Measurements from ENCODE around the gene VAMP2.
A peak's percentile ranks its signal among the peaks of the same experiment; 100 is the strongest.

VAMP2 gene

GRCh38 chr17:8121681-8122421 is 40.9 kb downstream of the VAMP2 start (continued):
- peak; percentile 74 for TF ChIP-seq ZNF449 (tag by site-specific recombination; IDR thresholded peaks at IDR 0.05)
- TF ChIP-seq ZNF529 (tag by site-specific recombination; IDR thresholded peaks at IDR 0.05; ENCODE audit: insufficient replicate concordance), result no peak
- TF ChIP-seq ZNF423 (tag by site-specific recombination; IDR thresholded peaks at IDR 0.05), result 0 out of 2 replicates have a peak, but pooled peaks have one; percentile 32
- peak; percentile 58; the same call in 1 of the 2 replicates for TF ChIP-seq ZNF23 (tag by site-specific recombination; IDR thresholded peaks at IDR 0.05; ENCODE audit: borderline replicate concordance)
- TF ChIP-seq ZSCAN5A (tag by site-specific recombination; IDR thresholded peaks at IDR 0.05), result peak; percentile 37; the same call in 1 of the 2 replicates
- TF ChIP-seq ZNF560 (tag by site-specific recombination; IDR thresholded peaks at IDR 0.05; ENCODE audit: borderline replicate concordance), result no peak
- TF ChIP-seq ZFP41 (tag by site-specific recombination; IDR thresholded peaks at IDR 0.05; ENCODE audit: borderline replicate concordance), result no peak
- TF ChIP-seq FEZF1 (tag by site-specific recombination; IDR thresholded peaks at IDR 0.05), result no peak
- no peak for TF ChIP-seq ZNF350 (tag by site-specific recombination; IDR thresholded peaks at IDR 0.05)
- TF ChIP-seq PBX3 (CRISPR knock-in tag; IDR thresholded peaks at IDR 0.05), result no peak
- peak; percentile 97 for TF ChIP-seq KLF9 (tag by site-specific recombination; IDR thresholded peaks at IDR 0.05; ENCODE audit: low read depth)
- no peak for TF ChIP-seq ZNF324 (tag by site-specific recombination; IDR thresholded peaks at IDR 0.05)
- no peak for TF ChIP-seq ZNF394 (tag by site-specific recombination; IDR thresholded peaks at IDR 0.05; ENCODE audit: borderline replicate concordance)
- TF ChIP-seq ELK4 (IDR thresholded peaks at IDR 0.05; ENCODE audit: borderline replicate concordance, low read depth, low read length), result no peak
- TF ChIP-seq ZIC2 (tag by site-specific recombination; IDR thresholded peaks at IDR 0.05), result peak; percentile 76
- TF ChIP-seq YY2 (tag by site-specific recombination; IDR thresholded peaks at IDR 0.05), result no peak
- TF ChIP-seq ZFHX2 (tag by site-specific recombination; conservative IDR thresholded peaks at IDR 0.05), result peak; percentile 75
- TF ChIP-seq ZNF26 (tag by site-specific recombination; IDR thresholded peaks at IDR 0.05), result no peak
- TF ChIP-seq ZNF138 (tag by site-specific recombination; IDR thresholded peaks at IDR 0.05; ENCODE audit: borderline replicate concordance), result no peak
- peak; percentile 21; the same call in 1 of the 2 replicates for TF ChIP-seq ZNF76 (tag by site-specific recombination; IDR thresholded peaks at IDR 0.05; ENCODE audit: borderline replicate concordance, low read depth)
- TF ChIP-seq ZNF501 (tag by site-specific recombination; IDR thresholded peaks at IDR 0.05), result peak; percentile 20; the same call in 1 of the 2 replicates
- TF ChIP-seq, protein P1, sequence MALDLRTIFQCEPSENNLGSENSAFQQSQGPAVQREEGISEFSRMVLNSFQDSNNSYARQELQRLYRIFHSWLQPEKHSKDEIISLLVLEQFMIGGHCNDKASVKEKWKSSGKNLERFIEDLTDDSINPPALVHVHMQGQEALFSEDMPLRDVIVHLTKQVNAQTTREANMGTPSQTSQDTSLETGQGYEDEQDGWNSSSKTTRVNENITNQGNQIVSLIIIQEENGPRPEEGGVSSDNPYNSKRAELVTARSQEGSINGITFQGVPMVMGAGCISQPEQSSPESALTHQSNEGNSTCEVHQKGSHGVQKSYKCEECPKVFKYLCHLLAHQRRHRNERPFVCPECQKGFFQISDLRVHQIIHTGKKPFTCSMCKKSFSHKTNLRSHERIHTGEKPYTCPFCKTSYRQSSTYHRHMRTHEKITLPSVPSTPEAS (tag by site-specific recombination; IDR thresholded peaks at IDR 0.05), result 0 out of 2 replicates have a peak, but pooled peaks have one; percentile 4

Measured in HEK293 (cell line).